Esophagus squamous epithelium (tissue), 4 donors: ENCODE results near the gene KL.

ENCODE experiments used
- POLR2A ChIP-seq, 4 donors: fragments of 450-650 bp; IDR thresholded peaks; one replicate each; pipeline ENCODE4 v1.6.1; 2017; ENCODE audit warnings: antibody characterized with exemption in 4 of 4, mild to moderate bottlenecking in 4 of 4, moderate library complexity in 3 of 4
- TF ChIP-seq, protein P1 (sequence below), 6 experiments: fragments of 450-650 bp in 4 of 6; fragments of 200-600 bp in 2 of 6; sonication (generic) in 2 of 6; IDR thresholded peaks; one replicate each; pipeline ENCODE4 v1.5.1; 2016 to 2019; ENCODE audit warnings: antibody characterized with exemption in 6 of 6, mild to moderate bottlenecking in 4 of 6, moderate library complexity in 4 of 6

DNA sequence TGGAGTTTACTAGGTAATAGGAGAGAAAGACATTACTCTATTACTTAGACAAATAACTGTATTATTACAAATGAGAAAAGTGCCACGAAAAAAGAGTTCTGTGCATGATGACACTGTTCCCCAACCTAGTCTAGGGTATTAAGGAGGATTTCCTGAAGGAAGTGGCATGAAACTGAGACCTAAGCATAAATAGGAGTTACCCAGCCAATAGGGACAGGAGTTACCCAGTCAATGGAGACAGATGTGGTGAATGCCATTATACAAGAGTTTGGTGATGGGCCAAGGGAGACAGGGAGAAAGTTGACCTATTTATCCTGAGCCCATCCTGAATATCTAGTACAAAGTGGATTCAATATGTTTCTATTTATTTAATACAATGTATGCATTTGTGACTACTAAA, 65.4 kb downstream of the KL start:
- no peak for TF ChIP-seq POLR2A (IDR thresholded peaks at IDR 0.05)
- TF ChIP-seq, protein P1, sequence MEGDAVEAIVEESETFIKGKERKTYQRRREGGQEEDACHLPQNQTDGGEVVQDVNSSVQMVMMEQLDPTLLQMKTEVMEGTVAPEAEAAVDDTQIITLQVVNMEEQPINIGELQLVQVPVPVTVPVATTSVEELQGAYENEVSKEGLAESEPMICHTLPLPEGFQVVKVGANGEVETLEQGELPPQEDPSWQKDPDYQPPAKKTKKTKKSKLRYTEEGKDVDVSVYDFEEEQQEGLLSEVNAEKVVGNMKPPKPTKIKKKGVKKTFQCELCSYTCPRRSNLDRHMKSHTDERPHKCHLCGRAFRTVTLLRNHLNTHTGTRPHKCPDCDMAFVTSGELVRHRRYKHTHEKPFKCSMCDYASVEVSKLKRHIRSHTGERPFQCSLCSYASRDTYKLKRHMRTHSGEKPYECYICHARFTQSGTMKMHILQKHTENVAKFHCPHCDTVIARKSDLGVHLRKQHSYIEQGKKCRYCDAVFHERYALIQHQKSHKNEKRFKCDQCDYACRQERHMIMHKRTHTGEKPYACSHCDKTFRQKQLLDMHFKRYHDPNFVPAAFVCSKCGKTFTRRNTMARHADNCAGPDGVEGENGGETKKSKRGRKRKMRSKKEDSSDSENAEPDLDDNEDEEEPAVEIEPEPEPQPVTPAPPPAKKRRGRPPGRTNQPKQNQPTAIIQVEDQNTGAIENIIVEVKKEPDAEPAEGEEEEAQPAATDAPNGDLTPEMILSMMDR (IDR thresholded peaks at IDR 0.05) = no peak
